Calu3 (cell line): Measurements from ENCODE around the gene ZNF777. TPM values are rescaled to one million over a fixed set of nuclear protein-coding genes. Genes with fewer than 3 reads are reported as not detected.

ENCODE experiments used
- BruUV-seq: library from RNA; stranded (reverse); fragments of 400-500 nt; replicated peaks from 2 replicates; lab custom pipeline; 2021; lab: Mats Ljungman, UMichigan
- CTCF ChIA-PET: fragments of 300-600 bp; sonication (Branson Sonifier 250); formaldehyde crosslinking; loops from one replicate; lab custom pipeline; 2022; ENCODE audit warnings: antibody characterized with exemption; lab: Charles Lee
- DNase-seq: peaks from one replicate; pipeline ENCODE4 v3.0.0; 2022
- H3K27ac Mint-ChIP-seq: one replicate; pipeline ENCODE4 v1.8.0; 2022; ENCODE audit warnings: mixed read lengths; ENCODE audit not compliant: unreplicated experiment
- H3K27me3 Mint-ChIP-seq: one replicate; pipeline ENCODE4 v1.8.0; 2022; ENCODE audit warnings: mixed read lengths; ENCODE audit not compliant: unreplicated experiment
- H3K36me3 Mint-ChIP-seq: one replicate; pipeline ENCODE4 v1.8.0; 2022; ENCODE audit warnings: mild to moderate bottlenecking, moderate library complexity, mixed read lengths; ENCODE audit not compliant: insufficient read depth, unreplicated experiment
- H3K4me1 Mint-ChIP-seq: one replicate; pipeline ENCODE4 v1.8.0; 2022; ENCODE audit warnings: mild to moderate bottlenecking, low read depth, mixed read lengths; ENCODE audit not compliant: unreplicated experiment
- H3K4me3 Mint-ChIP-seq: one replicate; pipeline ENCODE4 v1.8.0; 2022; ENCODE audit warnings: mild to moderate bottlenecking, low read depth, moderate library complexity, mixed read lengths; ENCODE audit not compliant: unreplicated experiment
- H3K9me3 Mint-ChIP-seq: one replicate; pipeline ENCODE4 v1.8.0; 2022; ENCODE audit warnings: low read depth, mixed read lengths; ENCODE audit not compliant: unreplicated experiment
- CTCF ChIP-seq: fragments of 200-600 bp; IDR thresholded peaks from one replicate; pipeline ENCODE4 v1.8.0; 2022; ENCODE audit warnings: antibody characterized with exemption; ENCODE audit not compliant: unreplicated experiment
- intact Hi-C: fragments of 100-400 bp; cut with micrococcal nuclease; formaldehyde crosslinking; loops from one replicate; pipeline ENCODE4 v1.10.0; 2022; ENCODE audit not compliant: unreplicated experiment
- total RNA-seq: library from RNA; stranded (reverse); gene quantifications from 2 replicates; pipeline ENCODE4 v1.2.3, GENCODE V29; 2022

The ZNF777 gene
- total RNA-seq, 1 experiment from 2014 or later: 12.3 TPM

- no TSS peak for BruUV-seq
- CTCF ChIA-PET: no interaction called here
- Mint-ChIP-seq H3K36me3 (peaks cover 26% of the 10 kb centered on the region), H3K27me3 (no peaks in the 10 kb centered on the region), H3K27ac (no peak overlapping the region), H3K4me3 (no peak overlapping the region), H3K4me1 (no peaks in the 10 kb centered on the region), H3K9me3 (no peaks in the 10 kb centered on the region)
- no peak for TF ChIP-seq CTCF
- intact Hi-C loops: no loop called here
- no peak for DNase-seq
These were observed 10.6 kb upstream of the ZNF777 start for GRCh38 chr7:149471289-149471953.

- CTCF ChIA-PET: no interaction called here
- Mint-ChIP-seq H3K4me3 (no peak overlapping the region), H3K27me3 (peaks cover 2% of the 10 kb centered on the region), H3K9me3 (peaks cover 2% of the 10 kb centered on the region), H3K27ac (no peak overlapping the region), H3K36me3 (peaks cover 14% of the 10 kb centered on the region), H3K4me1 (no peaks in the 10 kb centered on the region)
- intact Hi-C loops: no loop called here
- no TSS peak for BruUV-seq
- no peak for DNase-seq
- no peak for TF ChIP-seq CTCF
These were observed 8.9 kb upstream of the ZNF777 start for GRCh38 chr7:149469806-149470205.

GRCh38 chr7:149468208-149468607, 7.3 kb upstream of the ZNF777 start:
- CTCF ChIA-PET: no interaction called here
- TF ChIP-seq CTCF: no peak
- no peak overlapping the region for H3K4me3 Mint-ChIP-seq
- H3K4me1 Mint-ChIP-seq: no peaks in the 10 kb centered on the region
- no TSS peak for BruUV-seq
- H3K27ac Mint-ChIP-seq: no peak overlapping the region
- peaks cover 10% of the 10 kb centered on the region for H3K27me3 Mint-ChIP-seq
- DNase-seq: no peak
- peaks cover 4% of the 10 kb centered on the region for H3K36me3 Mint-ChIP-seq
- intact Hi-C loops: no loop called here
- peaks cover 2% of the 10 kb centered on the region for H3K9me3 Mint-ChIP-seq

- peaks cover 10% of the 10 kb centered on the region for H3K27me3 Mint-ChIP-seq
- BruUV-seq: no TSS peak
- no peak for DNase-seq
- H3K27ac Mint-ChIP-seq: no peak overlapping the region
- peaks cover 4% of the 10 kb centered on the region for H3K36me3 Mint-ChIP-seq
- TF ChIP-seq CTCF: no peak
- intact Hi-C loops: no loop called here
- CTCF ChIA-PET: no interaction called here
- H3K9me3 Mint-ChIP-seq: peaks cover 2% of the 10 kb centered on the region
- no peak overlapping the region for H3K4me3 Mint-ChIP-seq
- H3K4me1 Mint-ChIP-seq: no peaks in the 10 kb centered on the region
These were observed 6.5 kb upstream of the ZNF777 start for GRCh38 chr7:149467321-149467859.
